Hepatocyte (in vitro differentiated cells): ENCODE measurements around the gene SLC4A7. TPM values are rescaled to one million over a fixed set of nuclear protein-coding genes. Genes with fewer than 3 reads are reported as not detected.

Source experiments
- DNase-seq: peaks from one replicate; pipeline ENCODE4 v3.0.0-alpha.2; 2016; ENCODE audit warnings: low spot score
- H2AFZ ChIP-seq: fragments of 200-600 bp; sonication (generic); 2 replicates; pipeline ENCODE4 v1.6.0; 2016; ENCODE audit warnings: antibody characterized with exemption, mild to moderate bottlenecking
- H3K27ac ChIP-seq: fragments of 200-600 bp; sonication (generic); 2 replicates; pipeline ENCODE4 v1.5.1; 2016; ENCODE audit warnings: mild to moderate bottlenecking
- H3K27me3 ChIP-seq: fragments of 200-600 bp; sonication (generic); 2 replicates; pipeline ENCODE4 v1.6.1; 2016
- H3K36me3 ChIP-seq: fragments of 200-600 bp; sonication (generic); replicated peaks from 2 replicates; pipeline ENCODE4 v1.5.1; 2016; ENCODE audit warnings: low read depth; ENCODE audit not compliant: insufficient read depth
- H3K4me1 ChIP-seq: fragments of 200-600 bp; sonication (generic); 2 replicates; pipeline ENCODE4 v1.5.1; 2016; ENCODE audit warnings: mild to moderate bottlenecking, moderate library complexity; ENCODE audit not compliant: insufficient read depth
- H3K4me2 ChIP-seq: fragments of 200-600 bp; sonication (generic); 2 replicates; pipeline ENCODE4 v1.6.0; 2016
- H3K4me3 ChIP-seq: fragments of 200-600 bp; sonication (generic); 2 replicates; pipeline ENCODE4 v1.5.1; 2016; ENCODE audit warnings: mild to moderate bottlenecking
- H3K79me2 ChIP-seq: fragments of 200-600 bp; sonication (generic); 2 replicates; pipeline ENCODE4 v1.6.0; 2017; ENCODE audit warnings: mild to moderate bottlenecking
- H3K9me2 ChIP-seq: fragments of 200-600 bp; sonication (generic); replicated peaks from 2 replicates; pipeline ENCODE4 v1.6.0; 2017; ENCODE audit warnings: mild to moderate bottlenecking; ENCODE audit not compliant: insufficient read depth
- H3K9me3 ChIP-seq: fragments of 200-600 bp; sonication (generic); 2 replicates; pipeline ENCODE4 v1.5.1; 2016; ENCODE audit warnings: low read depth, mild to moderate bottlenecking
- H4K20me1 ChIP-seq: fragments of 200-600 bp; sonication (generic); 2 replicates; pipeline ENCODE4 v1.6.0; 2016; ENCODE audit warnings: mild to moderate bottlenecking; ENCODE audit not compliant: insufficient read depth, poor library complexity, severe bottlenecking
- CTCF ChIP-seq: fragments of 200-600 bp; sonication (generic); IDR thresholded peaks from 2 replicates; pipeline ENCODE4 v1.5.1; 2016; ENCODE audit warnings: antibody characterized with exemption, mild to moderate bottlenecking; ENCODE audit not compliant: poor library complexity
- EZH2 ChIP-seq: fragments of 200-600 bp; sonication (generic); IDR thresholded peaks from 2 replicates; pipeline ENCODE4 v1.6.1; 2016; ENCODE audit warnings: antibody characterized with exemption, mild to moderate bottlenecking, borderline replicate concordance
- EZH2phosphoT487 ChIP-seq: fragments of 200-600 bp; sonication (generic); IDR thresholded peaks from one replicate; pipeline ENCODE4 v1.6.1; 2018; ENCODE audit warnings: antibody characterized with exemption, mild to moderate bottlenecking, low read depth, moderate library complexity; ENCODE audit not compliant: unreplicated experiment, severe bottlenecking
- whole genome bisulfite sequencing: methylation state at CpG from one replicate; pipeline ENCODE4 v1.1.6; 2016; ENCODE audit warnings: low lambda C conversion rate; ENCODE audit errors: missing lambda C conversion rate; 5-methylcytosine and 5-hydroxymethylcytosine counted together
- polyA plus RNA-seq: library from polyadenylated mRNA; unstranded; fragments of >200 nt; fragmentation: Nextera tagmentation; extraction: Ambion mirVana; gene quantifications from 2 replicates; pipeline ENCODE4 v1.2.1, GENCODE V29; 2016
- total RNA-seq: library from RNA; depleted of rRNA; stranded (reverse); fragments of >200 nt; gene quantifications from 2 replicates; pipeline ENCODE4 v1.2.3, GENCODE V29; 2014

The SLC4A7 gene
- total and polyA plus RNA-seq, 2 experiments from 2014 or later: 7.7 to 45.3 TPM

- no peak for TF ChIP-seq EZH2
- no peak for TF ChIP-seq CTCF
- TF ChIP-seq EZH2phosphoT487: no peak
- 87% methylated on average over 4 of the region's 4 CpGs for WGBS
- H3K27ac ChIP-seq: no peak overlapping the region
- no peak for DNase-seq
- H3K27me3 ChIP-seq: no peaks in the 10 kb centered on the region
- H3K4me2 ChIP-seq: no peak overlapping the region
- H2AFZ ChIP-seq: no peak overlapping the region
- H4K20me1 ChIP-seq: no peaks in the 10 kb centered on the region
- H3K9me2 ChIP-seq: no peaks in the 10 kb centered on the region
- H3K79me2 ChIP-seq: no peaks in the 10 kb centered on the region
- H3K4me1 ChIP-seq: peaks cover 14% of the 10 kb centered on the region
- no peaks in the 10 kb centered on the region for H3K36me3 ChIP-seq
- H3K9me3 ChIP-seq: no peaks in the 10 kb centered on the region
- H3K4me3 ChIP-seq: no peak overlapping the region
These were observed 129.5 kb downstream of the SLC4A7 start for GRCh38 chr3:27354588-27355203.

GRCh38 chr3:27354161-27354560 is 130.0 kb downstream of the SLC4A7 start:
- no peaks in the 10 kb centered on the region for H3K36me3 ChIP-seq
- TF ChIP-seq CTCF (no peak), EZH2phosphoT487 (no peak), EZH2 (no peak)
- peaks cover 8% of the 10 kb centered on the region for H3K4me1 ChIP-seq
- H2AFZ ChIP-seq: no peak overlapping the region
- H3K4me3 ChIP-seq: no peak overlapping the region
- no peaks in the 10 kb centered on the region for H3K9me2 ChIP-seq
- H4K20me1 ChIP-seq: no peaks in the 10 kb centered on the region
- no peak overlapping the region for H3K4me2 ChIP-seq
- H3K27me3 ChIP-seq: no peaks in the 10 kb centered on the region
- H3K79me2 ChIP-seq: no peaks in the 10 kb centered on the region
- WGBS: 69% methylated on average over 5 of the region's 5 CpGs
- no peak overlapping the region for H3K27ac ChIP-seq
- DNase-seq: no peak
- H3K9me3 ChIP-seq: no peaks in the 10 kb centered on the region

GRCh38 chr3:27353221-27353620 is 131.0 kb downstream of the SLC4A7 start:
- H2AFZ ChIP-seq: no peak overlapping the region
- no peaks in the 10 kb centered on the region for H3K4me1 ChIP-seq
- H3K27me3 ChIP-seq: no peaks in the 10 kb centered on the region
- DNase-seq: no peak
- 90% methylated on average over 1 of the region's 1 CpG for WGBS
- H3K9me3 ChIP-seq: no peaks in the 10 kb centered on the region
- no peak overlapping the region for H3K4me3 ChIP-seq
- H3K4me2 ChIP-seq: no peak overlapping the region
- H4K20me1 ChIP-seq: no peaks in the 10 kb centered on the region
- no peaks in the 10 kb centered on the region for H3K36me3 ChIP-seq
- no peak overlapping the region for H3K27ac ChIP-seq
- H3K79me2 ChIP-seq: no peaks in the 10 kb centered on the region
- TF ChIP-seq EZH2phosphoT487 (no peak), EZH2 (no peak), CTCF (no peak)
- no peaks in the 10 kb centered on the region for H3K9me2 ChIP-seq
